GM19455 (cell line): ENCODE data around the gene NDUFAF3.

Experiments
- ATAC-seq: cut with Tn5 transposase; IDR thresholded peaks from one replicate; pipeline ENCODE4 v1.9.1; 2021; ENCODE audit not compliant: unreplicated experiment

The NDUFAF3 gene

DNA sequence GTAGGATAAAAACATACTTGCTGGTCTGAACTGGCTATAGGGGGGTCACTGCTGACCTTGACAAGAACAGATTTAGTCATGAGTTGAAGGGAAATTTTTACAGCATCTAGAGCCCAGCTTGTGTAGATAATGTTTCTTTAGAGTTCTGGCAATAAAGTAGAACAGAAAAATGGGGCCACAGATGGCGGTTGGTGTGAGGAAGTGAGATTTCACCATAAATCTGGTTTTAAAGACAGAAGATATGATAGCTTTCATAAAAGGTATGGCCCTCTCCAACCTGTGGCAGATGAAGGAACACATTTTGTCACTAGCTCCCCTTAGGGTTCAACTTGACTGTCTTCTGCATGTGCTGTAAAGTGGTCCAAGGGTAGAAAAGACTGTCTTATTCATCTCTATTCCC, 31.6 kb downstream of the NDUFAF3 start:
- no peak for ATAC-seq

DNA sequence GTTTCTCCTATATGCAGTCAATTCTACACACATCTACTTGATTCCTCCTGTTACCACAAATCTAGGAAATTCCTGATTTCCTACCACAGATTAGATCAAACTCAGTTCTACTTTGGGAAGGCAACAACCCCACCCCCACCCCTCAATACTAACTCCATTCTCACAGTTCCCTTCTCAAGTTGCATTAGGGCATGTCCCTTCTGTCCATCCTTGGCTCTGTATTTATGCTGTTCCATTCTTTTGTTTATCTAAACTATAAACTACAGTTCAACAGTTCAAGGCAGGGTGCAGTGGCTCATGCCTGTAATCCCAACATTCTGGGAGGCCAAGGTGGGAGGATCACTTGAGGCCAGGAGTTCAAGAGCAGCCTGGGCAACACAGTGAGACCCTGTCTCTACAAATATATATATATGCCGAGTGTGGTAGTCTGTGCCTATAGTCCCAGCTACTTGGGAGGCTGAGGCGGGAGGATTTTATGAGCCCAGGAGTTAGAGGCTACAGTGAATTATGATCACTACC, 32.5 kb downstream of the NDUFAF3 start:
- no peak for ATAC-seq

DNA sequence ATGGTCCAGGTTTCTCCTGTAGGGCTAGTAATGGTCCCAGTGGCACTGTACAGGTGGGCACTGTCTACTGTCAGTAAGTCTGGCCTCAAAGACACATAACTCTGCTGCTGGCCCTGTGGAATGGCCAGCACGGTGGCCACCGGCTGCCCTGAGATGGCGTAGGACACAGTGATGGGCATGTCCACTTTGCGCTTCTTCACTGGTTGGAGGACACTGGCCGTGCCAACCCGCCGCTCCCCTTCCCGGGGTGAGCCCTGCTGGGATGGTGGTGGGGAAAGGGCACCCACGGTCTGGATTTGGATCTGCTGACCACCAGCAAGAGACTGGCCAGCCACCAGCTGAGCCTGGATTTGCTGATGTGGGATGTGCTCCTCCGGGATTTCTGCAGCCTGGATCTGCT, 35.3 kb downstream of the NDUFAF3 start:
- no peak for ATAC-seq

DNA sequence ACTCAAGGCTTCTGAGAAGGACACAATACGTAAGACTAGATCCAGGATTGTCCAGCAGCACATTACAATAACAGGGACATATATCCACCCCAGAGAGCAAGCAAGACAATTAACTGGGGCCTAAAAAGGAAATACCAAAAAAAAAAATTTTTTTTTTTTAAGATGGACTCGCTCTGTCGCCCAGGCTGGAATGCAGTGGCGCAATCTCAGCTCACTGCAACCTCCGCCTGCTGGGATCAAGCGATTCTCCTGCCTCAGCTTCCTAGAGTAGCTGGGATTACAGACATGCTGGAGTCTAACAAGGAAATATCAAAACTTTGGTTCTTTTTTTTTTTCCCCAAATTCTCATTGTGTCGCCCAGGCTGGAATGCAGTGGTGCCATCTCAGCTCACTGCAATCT, 36.1 kb downstream of the NDUFAF3 start:
- ATAC-seq: no peak
